ENCODE data around the gene SLC2A10.
"Not testable (repeated sequence)": the region's sequence is repeated elsewhere in the genome, so short reads cannot be mapped to it uniquely, and the experiment has no call there.

Gene SLC2A10

GRCh38 chr20:46709459-46710152, at the start of gene SLC2A10:
SLC2A10 (plus strand) TSS chr20:46709649; CDS start chr20:46709737, 88 bp downstream.
- no peak for DNase-seq (ENCODE audit: low spot score)

- no peak for DNase-seq (ENCODE audit: low spot score)
These were observed 49.0 kb upstream of the SLC2A10 start for GRCh38 chr20:46660487-46660886.

GRCh38 chr20:46661659-46662058, 47.8 kb upstream of the SLC2A10 start:
- DNase-seq (ENCODE audit: low spot score), result no peak

GRCh38 chr20:46663531-46663930, 45.9 kb upstream of the SLC2A10 start:
- no peak for DNase-seq (ENCODE audit: low spot score)

- no peak for DNase-seq (ENCODE audit: low spot score)
These were observed 43.8 kb upstream of the SLC2A10 start for GRCh38 chr20:46665602-46666001.

- no peak for DNase-seq (ENCODE audit: low spot score)
These were observed 43.1 kb upstream of the SLC2A10 start for GRCh38 chr20:46666306-46666705.

- DNase-seq (ENCODE audit: low spot score), result no peak
These were observed 42.5 kb upstream of the SLC2A10 start for GRCh38 chr20:46666818-46667515.

GRCh38 chr20:46670228-46670584, 39.2 kb upstream of the SLC2A10 start:
- DNase-seq (ENCODE audit: low spot score), result no peak

GRCh38 chr20:46670585-46671584, 38.6 kb upstream of the SLC2A10 start:
- DNase-seq (ENCODE audit: low spot score), result no peak

GRCh38 chr20:46671866-46672542, 37.4 kb upstream of the SLC2A10 start:
- DNase-seq (ENCODE audit: low spot score), result no peak

- no peak for DNase-seq (ENCODE audit: low spot score)
These were observed 36.8 kb upstream of the SLC2A10 start for GRCh38 chr20:46672543-46673148.

- DNase-seq (ENCODE audit: low spot score), result no peak
These were observed 35.8 kb upstream of the SLC2A10 start for GRCh38 chr20:46673394-46674252.

GRCh38 chr20:46674253-46675083, 35.0 kb upstream of the SLC2A10 start:
- no peak for DNase-seq (ENCODE audit: low spot score)

GRCh38 chr20:46676649-46677316, 32.7 kb upstream of the SLC2A10 start:
- DNase-seq (ENCODE audit: low spot score), result not testable (repeated sequence)

- DNase-seq (ENCODE audit: low spot score), result no peak
These were observed 31.8 kb upstream of the SLC2A10 start for GRCh38 chr20:46677608-46678007.

- no peak for DNase-seq (ENCODE audit: low spot score)
These were observed 30.9 kb upstream of the SLC2A10 start for GRCh38 chr20:46678516-46678915.

- DNase-seq (ENCODE audit: low spot score), result no peak
These were observed 28.8 kb upstream of the SLC2A10 start for GRCh38 chr20:46680684-46681031.

GRCh38 chr20:46681032-46681854, 28.2 kb upstream of the SLC2A10 start:
- DNase-seq (ENCODE audit: low spot score), result peak; percentile 84
